Kidney capillary endothelial cell (primary cell): ENCODE data around the gene DOK7.

Experiments used
- DNase-seq: peaks from one replicate; pipeline ENCODE4 v3.0.0-alpha.2; 2018; ENCODE audit warnings: low spot score

Gene DOK7

DNA sequence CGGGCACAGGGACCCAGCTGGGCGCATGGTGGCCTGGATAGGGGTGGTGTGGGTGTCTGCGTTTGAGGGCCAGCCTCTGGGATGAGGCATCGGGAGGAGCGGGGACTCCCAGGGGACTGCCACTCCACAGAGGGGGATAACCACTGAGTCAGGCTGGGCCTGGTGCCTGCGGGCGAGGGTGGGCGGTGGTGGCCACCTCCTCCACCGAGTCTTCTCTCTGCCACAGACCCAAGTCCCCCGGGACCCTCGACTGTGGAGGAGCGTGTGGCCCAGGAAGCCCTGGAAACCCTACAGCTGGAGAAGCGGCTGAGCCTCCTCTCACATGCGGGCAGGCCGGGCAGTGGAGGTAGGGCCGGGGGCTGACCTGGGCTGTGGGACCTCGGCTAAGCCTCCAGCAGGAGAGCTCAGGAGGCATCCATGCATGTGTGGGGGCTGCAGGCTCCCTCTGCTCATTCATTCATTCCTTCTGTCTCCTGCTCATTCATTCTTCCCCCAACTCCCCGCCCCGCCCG, 26.4 kb downstream of the DOK7 start:
- DNase-seq, result no peak

DNA sequence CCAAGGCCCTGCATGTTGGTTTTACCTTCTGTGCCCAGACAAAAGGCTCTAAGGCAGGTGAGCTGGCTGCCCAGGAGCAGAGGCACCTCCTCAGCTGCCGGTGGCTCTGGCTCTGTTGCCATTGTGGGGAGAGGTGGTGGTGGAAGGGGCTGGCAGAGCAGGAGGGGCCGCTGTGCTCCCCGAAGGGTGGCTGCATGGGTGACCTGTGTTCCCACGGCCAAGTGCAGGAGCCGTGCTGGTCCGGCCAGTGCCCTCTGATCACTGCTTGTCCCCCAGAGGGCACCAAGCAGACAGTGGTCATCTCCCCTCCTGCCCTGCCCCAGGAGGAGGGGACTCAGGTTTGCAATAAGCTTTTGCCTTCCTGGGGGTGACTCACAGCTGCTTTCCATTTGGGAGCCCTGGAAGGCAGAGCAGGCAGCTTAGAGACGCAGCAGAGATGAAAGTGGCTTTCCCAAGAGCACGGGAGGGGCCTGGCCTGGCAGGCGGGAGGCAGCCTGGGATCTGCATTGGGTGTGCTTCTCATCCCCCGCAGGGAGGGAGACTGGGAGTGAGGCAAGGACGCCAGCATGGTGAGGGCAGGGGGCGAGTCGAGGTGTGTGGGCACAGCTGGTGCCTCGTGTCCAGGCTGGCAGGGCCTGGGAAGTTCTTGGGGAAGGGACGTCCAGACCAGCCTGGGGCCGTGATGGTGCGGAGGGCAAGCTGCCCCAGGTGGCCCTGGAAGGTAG, 28.7 kb downstream of the DOK7 start:
- no peak for DNase-seq

DNA sequence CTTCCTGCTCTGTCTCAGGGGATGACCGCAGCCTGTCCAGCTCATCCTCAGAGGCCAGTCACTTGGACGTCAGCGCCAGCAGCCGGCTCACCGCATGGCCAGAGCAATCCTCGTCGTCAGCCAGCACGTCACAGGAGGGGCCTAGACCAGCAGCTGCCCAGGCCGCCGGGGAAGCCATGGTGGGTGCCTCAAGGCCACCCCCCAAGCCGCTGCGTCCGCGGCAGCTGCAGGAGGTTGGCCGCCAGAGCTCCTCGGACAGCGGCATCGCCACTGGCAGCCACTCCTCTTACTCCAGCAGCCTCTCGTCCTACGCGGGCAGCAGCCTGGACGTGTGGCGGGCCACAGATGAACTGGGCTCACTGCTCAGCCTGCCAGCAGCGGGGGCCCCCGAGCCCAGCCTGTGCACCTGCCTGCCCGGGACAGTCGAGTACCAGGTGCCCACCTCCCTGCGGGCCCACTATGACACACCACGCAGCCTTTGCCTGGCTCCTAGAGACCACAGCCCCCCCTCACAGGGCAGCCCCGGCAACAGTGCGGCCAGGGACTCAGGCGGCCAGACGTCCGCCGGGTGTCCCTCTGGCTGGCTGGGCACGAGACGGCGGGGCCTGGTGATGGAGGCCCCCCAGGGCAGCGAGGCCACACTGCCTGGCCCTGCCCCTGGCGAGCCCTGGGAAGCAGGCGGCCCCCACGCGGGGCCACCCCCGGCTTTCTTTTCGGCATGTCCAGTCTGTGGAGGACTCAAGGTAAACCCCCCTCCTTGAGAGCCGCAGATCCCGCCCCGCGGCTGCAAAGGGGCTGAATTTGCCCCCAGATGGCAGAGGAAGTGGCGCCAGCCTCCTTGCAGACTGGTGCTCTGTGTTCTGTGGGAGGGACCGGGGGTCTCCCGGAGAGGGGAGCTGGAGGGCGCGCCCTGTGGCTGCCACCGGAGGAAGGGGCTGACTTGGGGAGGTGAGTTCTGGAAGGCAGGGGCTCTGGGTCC, 29.9 kb downstream of the DOK7 start:
- DNase-seq, result no peak

DNA sequence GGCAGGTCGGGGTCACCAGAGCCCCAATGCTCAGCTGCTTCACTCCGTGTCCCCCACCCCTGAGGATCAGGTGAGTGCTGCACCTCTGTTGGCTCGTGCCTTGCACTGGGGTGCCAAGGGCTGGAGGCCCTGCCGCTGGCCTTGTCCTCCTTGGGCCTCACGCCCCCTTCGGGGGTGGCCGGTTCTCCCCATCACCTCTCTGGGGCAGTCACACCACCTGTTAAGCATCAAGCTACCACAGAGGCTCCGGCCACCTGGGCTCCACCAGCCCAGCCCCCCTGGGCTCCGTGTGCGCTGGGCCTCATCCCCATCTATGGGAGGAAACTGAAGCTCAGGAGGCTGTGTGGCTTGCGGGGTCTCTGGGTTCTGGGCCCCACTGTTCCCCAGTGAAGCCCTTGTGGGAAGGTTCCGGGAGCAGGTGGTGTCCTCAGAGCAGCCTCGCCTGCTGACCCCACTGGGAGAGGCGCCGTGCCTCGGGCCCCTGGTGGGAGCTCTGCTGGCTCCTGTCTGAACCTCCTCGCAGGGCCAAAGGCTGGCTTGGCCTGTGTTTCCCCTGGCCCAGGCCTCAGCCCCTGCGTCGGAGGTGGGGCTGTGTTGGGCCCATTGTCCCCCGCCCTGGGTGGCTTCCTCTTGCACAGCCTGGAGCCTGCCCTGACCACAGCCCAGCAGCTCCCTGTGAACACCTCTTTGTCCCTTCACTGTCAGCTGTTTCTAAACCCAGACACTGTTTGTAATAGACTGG, 30.8 kb downstream of the DOK7 start:
- no peak for DNase-seq

DNA sequence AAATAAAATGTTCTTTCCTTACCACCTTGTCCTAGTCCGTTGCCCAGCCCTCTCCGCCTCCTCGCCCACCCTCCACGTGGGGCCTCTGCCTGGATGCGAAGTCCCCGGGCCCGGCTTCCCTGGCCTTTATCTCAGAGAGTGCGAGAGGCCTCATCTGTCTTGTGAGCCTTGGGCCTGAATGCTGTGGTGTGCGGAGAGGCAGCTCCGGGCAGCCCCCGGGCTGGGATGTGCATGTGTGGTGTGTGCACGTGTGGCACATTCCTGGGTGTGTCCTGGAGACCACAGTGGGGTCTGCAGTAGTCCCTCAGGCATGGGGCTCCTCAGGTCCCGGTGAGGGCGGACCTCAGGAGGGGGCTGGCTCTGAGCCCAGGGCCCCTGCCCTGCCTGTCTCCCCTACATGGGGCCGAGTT, 31.4 kb downstream of the DOK7 start:
- DNase-seq, result no peak

DNA sequence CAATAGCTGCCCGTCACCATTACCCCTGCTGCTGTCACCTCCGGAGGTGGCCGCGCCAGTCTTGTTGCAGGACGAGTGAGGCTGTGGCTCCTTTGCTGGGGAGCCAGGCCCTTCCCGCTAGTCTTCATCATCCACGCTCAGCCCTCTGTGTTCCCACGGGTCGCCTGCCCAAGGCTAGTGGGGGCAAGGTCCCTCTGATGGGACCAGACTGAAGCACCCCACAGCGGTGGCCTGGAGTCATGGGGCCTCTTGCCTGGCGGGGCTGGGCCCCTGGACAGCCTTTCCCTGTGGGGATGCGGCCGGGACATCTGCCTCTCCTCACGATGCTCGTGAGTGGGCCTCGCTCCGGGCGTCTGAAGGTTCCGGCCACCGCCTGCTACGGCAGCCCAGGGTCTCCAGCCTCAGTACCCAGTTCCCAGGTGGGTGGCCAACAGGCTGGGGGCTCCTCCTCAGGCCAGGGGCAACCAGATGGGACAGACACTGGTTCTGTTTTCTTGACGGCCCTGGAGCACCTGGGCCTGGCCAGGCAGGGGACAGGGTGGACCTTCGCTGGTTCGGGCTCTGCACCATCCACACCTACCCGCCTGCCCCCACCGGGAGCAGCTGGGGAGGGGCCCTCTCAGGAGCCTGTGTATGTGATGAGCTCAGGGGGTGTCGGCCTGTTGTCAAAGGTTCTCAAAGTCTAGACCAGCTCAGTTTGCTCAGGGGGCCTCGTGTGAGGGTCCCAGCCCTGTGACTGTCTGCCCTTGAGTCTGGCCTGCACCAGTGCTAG, 32.3 kb downstream of the DOK7 start:
- no peak for DNase-seq

DNA sequence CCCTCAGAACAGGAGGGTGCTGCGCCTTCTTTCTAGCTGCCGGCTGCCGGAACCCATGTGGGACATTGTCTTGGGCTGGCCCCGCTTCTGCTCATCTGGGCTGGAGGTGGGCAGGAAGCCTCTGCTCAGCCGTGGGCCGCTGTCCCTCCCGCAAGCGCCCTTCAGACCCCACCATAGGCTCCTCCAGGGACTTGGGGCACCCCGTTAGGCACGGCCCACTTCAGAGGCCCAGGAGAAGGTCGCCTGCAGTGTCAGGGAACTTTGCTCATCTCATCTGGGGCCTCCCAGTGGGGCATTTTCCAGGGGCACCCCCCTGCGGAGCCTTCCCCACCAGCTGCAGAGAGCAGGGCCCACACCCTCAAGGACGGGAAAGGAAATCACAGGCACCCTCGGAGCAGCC, 32.9 kb downstream of the DOK7 start:
- DNase-seq, result no peak

DNA sequence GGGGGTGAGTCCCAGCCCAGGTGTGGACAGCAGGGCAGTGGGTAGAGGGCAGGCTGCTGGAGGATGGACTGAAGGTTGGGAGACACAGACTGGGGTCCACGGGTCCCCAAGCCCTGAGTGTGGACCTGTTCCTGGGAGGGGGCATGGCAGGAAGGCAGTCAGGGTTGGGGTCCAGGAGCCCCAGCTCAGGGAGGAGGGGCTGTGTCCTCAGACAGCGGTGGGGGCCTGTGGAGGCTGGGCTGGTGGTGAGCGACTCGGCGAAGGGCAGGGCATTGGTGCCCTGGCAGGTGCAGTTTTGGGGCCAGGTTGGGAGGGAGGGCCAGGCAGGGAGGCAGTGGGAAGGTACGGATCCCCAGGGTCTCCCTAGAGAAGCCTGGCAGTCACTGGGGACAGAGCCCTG, 34.0 kb downstream of the DOK7 start:
- DNase-seq, result no peak

DNA sequence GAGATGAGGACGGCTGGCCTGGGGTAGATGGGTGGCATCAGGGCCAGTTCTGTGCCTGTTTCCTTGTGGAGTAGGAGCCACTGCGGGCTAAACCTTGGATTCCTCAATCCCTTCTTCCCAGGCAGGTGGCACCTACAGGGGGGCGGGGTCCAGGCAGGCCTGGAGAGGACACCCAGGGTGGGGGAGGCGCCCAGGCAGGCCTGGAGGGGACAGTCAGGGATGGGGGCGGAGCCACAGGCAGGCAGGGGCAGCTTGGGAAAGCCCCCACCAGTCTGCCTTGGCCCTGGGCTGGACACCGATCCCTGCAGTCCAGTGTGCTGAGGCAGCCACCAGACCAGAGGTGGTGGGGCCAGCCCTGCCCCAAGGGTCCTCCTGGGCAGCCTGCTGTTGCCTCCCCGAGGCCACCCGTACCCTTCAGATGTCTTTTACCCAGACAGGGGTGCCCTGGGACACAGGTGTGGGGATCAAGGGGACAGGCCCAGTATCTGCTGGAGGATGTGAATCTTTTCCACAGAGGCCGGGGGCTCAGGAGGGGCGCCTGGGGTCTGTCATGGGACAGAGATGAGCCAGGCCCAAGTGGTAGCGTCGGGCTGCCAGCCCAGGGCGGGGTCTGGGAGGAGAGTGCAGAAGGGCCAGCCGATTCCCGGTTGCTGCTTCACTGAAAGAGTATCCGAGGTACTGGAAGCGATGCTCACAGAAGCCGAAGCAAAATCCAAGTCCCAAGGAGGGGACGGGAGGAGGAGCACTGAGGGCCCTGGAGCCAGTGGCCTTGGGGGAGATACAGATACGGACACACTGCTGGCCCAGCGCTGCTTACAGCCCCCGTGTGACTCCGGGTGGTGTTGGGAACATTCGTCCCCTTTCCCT, 34.6 kb downstream of the DOK7 start:
- no peak for DNase-seq

DNA sequence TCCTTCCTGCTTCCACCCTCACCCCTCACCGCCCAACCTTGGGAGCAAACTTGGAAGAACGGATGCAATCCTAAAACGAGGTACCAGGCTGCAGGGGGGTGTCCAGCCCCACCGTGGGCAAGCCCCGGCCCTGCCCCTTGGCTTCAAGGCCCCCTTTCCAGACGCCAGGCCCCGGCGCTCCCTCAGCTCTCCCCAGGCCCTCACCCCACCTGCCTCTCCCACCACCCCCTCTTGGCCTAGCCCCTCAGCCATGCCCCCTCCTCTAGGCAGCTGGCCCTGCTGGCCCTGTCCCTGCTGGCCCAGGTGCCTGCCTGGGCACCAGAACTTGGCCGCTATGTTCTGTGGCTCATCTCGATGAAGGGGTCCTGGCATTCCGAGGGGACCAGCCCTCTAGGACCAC, 35.3 kb downstream of the DOK7 start:
- no peak for DNase-seq

DNA sequence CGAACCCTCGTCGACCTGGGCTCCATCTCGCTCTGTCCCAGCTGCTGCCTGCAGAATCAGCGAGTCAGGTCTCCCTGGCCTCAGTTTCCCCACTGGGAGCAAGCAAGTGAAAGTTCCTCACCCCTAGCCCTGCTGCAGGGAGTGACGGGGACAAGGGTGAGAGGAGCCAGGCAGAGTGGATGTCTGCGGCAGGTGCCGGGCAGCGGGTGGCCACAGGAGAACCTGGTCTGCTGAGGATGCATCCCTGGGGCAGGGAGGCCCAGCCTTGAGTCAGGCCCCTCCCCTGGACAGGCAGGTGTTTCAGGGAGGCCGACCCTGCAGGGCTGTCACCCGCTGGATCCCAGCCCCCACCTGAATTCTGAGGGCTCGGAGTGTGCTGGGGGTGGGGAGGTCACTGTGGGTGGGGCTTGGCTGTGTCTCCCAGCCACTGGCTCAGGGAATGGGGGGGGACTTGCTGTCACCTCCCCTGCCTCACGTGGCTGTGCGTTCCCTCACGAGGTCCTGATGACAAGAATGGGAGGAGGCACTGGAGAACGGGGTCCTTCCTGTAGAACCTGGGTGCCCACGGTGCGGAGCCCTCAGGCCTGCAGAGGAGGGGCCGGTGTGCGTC, 35.9 kb downstream of the DOK7 start:
- no peak for DNase-seq

DNA sequence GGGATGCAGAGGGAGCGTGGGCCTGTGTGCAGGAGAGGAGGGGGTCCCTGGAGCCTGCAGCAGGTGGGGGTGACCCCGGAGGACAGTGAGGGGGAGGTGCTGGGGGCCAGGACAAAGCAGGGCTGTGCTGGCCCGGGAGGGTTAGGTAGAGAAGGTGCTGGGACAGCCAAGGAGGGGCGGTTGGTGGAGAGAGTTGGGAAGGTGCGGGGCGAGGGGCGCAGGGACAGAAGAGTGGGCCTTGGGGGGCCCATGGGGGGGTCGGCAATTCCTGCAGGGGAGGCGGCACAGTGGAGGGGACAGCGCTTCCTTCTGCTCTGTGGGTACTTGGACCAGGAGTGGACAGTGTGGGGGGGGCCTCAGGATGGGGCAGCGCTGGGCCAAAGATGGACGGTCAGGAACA, 36.6 kb downstream of the DOK7 start:
- DNase-seq, result no peak

DNA sequence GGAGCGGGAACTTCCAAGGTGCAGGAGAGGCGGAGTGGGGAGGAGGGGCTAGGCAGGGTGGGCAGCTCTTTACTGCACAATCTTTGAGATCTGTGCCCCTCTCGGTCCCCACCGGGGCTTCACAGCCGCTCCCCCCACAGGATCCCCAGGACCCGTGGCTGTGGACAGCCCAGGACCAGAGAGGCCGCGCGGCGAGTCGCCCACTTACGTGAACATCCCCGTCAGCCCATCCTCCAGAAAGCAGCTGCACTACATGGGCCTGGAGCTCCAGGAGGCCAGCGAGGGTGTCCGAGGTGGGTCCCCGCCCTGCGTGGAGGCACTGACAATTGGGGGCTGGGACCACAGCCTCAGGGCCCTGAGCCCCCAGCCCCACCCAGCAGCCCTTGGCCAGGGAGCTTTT, 37.0 kb downstream of the DOK7 start:
- no peak for DNase-seq

DNA sequence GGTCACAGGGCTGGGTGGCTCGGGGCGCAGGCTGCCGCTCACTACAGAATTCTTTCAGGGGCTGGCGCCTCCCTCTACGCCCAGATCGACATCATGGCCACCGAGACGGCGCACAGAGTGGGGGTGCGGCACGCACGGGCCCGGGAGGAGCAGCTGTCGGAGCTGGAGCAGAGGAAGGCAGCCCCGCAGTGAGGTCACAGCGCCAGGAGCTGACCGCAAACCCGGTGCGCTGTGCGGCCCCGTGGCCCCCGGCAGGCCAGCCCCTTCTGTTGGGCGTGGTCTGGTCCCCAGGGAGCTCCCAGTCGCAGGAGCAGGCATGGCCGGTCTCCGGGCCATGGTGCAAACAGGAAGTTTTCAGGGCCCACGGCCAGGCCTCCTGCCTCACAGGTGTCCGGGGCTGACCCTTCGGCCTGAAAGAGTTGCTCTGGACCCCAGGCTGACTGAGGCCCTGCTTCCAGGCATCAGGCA, 37.6 kb downstream of the DOK7 start:
- DNase-seq, result no peak

DNA sequence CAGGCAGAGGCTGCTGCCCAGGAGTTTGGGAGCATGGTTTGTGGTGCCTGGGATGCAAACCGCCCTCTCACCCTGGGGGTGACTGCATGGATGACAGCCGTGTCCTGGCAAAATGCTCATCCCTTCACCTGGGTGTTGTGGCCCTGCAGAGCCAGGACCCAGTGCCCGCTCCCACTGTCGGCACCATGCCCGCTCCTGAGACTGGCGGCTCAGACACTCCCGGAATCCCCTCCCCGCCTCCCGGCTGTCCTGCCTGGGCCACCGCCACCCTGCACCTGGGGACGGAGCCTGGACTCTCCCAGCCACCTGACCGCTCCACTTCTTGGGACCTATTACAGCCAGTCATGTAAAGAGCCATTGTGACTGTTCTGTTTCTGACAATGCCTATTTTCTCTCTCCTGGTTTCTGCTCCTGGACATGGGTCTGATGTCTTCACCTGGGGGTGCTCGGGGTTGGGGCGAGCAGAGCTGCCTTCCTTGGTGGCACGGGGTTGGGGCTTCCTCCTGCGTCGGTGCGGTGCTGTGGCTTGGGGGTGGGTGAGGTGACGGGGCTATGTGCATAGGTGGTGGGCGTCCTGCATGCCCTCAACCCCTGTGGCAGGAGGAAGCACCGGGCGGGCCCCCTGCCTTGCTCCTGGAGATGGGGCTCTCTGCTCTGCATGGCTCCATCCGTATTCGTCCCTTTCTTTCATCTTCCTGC, 38.2 kb downstream of the DOK7 start:
- no peak for DNase-seq

DNA sequence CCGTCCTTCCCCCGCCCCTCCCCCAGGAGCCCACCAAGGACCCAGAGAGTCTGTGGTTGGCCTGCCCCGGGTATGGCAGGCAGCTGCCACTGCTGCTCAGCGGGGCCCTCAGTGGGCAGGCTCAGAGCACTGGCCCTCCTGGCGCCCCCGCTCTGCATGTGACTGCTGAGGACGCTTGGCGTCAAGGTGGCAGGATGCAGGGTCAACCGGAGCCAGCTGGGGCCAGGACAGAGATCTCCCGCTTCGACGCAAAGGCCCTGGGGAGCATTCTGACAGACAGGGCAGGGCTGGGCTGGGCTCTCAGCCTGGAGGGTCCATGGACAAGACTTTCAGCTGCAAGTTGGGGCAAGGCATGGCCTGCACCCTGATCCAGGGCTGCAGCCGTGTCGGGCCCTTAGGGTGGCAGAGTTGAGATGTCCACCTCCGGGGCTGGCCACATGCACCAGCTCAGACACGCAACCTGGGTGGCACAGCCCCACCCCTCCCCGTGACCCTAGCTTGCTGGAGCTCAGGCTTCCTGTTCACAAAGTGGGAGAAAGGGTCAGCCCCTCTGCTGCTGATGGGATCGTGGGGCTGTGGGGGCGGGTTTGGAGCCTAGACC, 38.8 kb downstream of the DOK7 start:
- DNase-seq, result no peak

DNA sequence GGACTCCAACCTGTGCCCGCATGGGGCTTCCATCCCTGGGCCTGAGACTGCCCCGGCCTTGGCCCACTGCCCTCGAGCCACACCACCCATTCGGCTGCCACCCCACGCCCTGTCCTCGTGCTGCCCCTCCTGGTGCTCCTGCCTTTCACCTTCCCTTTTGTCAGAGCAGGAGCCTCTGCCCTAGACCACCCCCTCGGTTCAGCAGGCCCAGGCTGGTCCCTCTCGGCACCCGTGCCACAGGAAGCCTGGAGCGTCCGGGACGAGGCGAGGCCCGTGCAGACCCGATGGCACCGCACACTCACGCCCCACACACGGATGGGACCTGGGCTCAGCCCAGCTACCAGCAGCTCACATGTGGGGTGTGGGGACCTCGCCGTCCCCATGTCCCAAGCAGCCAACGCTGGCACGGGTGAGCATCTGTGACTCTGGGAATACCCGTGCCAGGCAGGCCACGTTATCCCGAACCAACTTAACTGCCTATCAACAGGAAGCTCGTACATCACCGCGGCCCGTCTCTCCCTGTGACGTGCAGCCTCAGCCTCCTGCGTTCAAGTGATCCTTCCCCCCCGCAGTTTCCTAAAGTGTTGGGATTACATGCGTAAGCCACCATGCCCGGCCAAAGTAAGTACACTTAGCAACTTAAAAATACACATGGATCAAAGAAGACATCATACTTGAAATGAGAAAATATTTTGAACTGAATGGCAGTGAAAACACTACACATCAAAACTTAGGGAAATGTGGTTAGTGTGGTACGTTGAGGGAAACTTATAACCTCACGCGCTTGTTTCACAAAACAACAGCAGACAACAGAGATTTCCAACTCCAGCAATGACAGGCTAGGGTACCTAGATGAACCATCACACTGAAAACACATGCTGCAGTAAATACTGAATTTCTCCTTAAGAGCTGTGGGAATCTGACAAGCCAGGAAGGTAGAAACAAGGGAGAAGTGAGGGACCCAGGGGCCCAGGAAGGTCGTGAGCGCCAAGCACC, 40.1 kb downstream of the DOK7 start:
- no peak for DNase-seq

DNA sequence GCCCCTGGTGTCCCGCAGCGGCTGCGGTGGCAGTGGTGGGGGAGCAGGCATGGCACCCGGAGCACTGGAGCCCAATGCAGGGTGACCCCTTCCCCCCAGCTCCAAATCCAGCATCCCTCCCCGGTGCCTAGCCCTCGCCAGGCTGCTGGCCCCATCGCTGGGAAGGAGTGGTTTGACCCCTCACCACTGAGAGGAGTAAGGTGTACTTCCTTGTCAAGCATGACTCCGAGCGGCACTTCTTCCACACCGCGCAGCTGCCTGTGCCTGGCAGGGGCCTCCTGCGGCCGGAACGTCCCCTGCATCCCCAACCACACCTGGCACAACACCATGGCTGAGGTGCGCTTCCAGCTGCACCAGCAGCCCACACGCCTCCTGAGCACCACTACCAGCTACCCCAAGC, 42.1 kb downstream of the DOK7 start:
- DNase-seq, result no peak
